Lower lobe of right lung (tissue), 2 donors: ENCODE measurements around the gene EPGN. TPM values are rescaled to one million over a fixed set of nuclear protein-coding genes. Genes with fewer than 3 reads are reported as not detected.

Experiments used
- ATAC-seq, 2 donors: fragments of 200-7000 bp; cut with Tn5 transposase; one replicate each; pipeline ENCODE4 v1.9.1; 2020 to 2022; ENCODE audit warnings: mild to moderate bottlenecking in 2 of 2, moderate library complexity in 2 of 2
- DNase-seq: peaks from one replicate; pipeline ENCODE4 v3.0.0-alpha.2; 2020
- H3K27ac ChIP-seq: fragments of 200-600 bp; one replicate; pipeline ENCODE4 v1.8.0; 2022
- H3K27me3 ChIP-seq: fragments of 200-600 bp; one replicate; pipeline ENCODE4 v1.8.0; 2022; ENCODE audit warnings: low read depth
- H3K36me3 ChIP-seq: fragments of 200-600 bp; one replicate; pipeline ENCODE4 v1.8.0; 2022; ENCODE audit warnings: mild to moderate bottlenecking
- H3K4me1 ChIP-seq: fragments of 200-600 bp; one replicate; pipeline ENCODE4 v1.8.0; 2022
- H3K4me3 ChIP-seq: fragments of 200-600 bp; one replicate; pipeline ENCODE4 v1.8.0; 2022; ENCODE audit warnings: mild to moderate bottlenecking
- H3K9me3 ChIP-seq: fragments of 200-600 bp; one replicate; pipeline ENCODE4 v1.8.0; 2022
- CTCF ChIP-seq: fragments of 200-600 bp; IDR thresholded peaks from one replicate; pipeline ENCODE4 v1.8.0; 2022; ENCODE audit warnings: antibody characterized with exemption, mild to moderate bottlenecking
- intact Hi-C: fragments of 100-400 bp; cut with DNase I; formaldehyde crosslinking; loops from one replicate; pipeline ENCODE4 v1.11.0; 2022
- total RNA-seq: library from RNA; stranded (reverse); fragmentation: NEBNext Ultra II Directional; extraction: Animal tissue kit (Norgen Biotek cat#: 25700); gene quantifications from one replicate; pipeline ENCODE4 v1.2.1, GENCODE V29; 2021
- donor health status: DM: no; HTN: yes; CAD: no; lungs with severe emphysema.

EPGN gene
- total RNA-seq, 1 donor from 2014 or later: 2.5 TPM

GRCh38 chr4:74314944-74315343 lies 6.7 kb downstream of the EPGN start:
- Histone ChIP-seq H3K27me3 (no peaks in the 10 kb centered on the region), H3K4me3 (no peak overlapping the region), H3K4me1 (no peaks in the 10 kb centered on the region), H3K27ac (no peak overlapping the region), H3K9me3 (no peaks in the 10 kb centered on the region), H3K36me3 (no peaks in the 10 kb centered on the region)
- intact Hi-C loops: loop anchor here (5.0 kb wide), 1 partner anchor 123 kb away; no protein-coding TSS in a partner anchor
- no peak for TF ChIP-seq CTCF
- DNase-seq (no peak), ATAC-seq (no peak)

GRCh38 chr4:74315376-74315775 lies 7.1 kb downstream of the EPGN start:
- DNase-seq (no peak), ATAC-seq (no peak)
- Histone ChIP-seq H3K36me3 (no peaks in the 10 kb centered on the region), H3K4me1 (peaks cover under 1% of the 10 kb centered on the region), H3K27me3 (no peaks in the 10 kb centered on the region), H3K9me3 (no peaks in the 10 kb centered on the region), H3K4me3 (no peak overlapping the region), H3K27ac (no peak overlapping the region)
- no peak for TF ChIP-seq CTCF
- intact Hi-C loops: no loop called here

GRCh38 chr4:74316397-74316796 lies 8.1 kb downstream of the EPGN start:
- DNase-seq (no peak), ATAC-seq (no peak)
- Histone ChIP-seq H3K36me3 (no peaks in the 10 kb centered on the region), H3K4me3 (no peak overlapping the region), H3K27ac (no peak overlapping the region), H3K4me1 (peaks cover 4% of the 10 kb centered on the region), H3K27me3 (no peaks in the 10 kb centered on the region), H3K9me3 (no peaks in the 10 kb centered on the region)
- TF ChIP-seq CTCF: no peak
- intact Hi-C loops: no loop called here

- peaks cover 4% of the 10 kb centered on the region for H3K4me1 ChIP-seq
- intact Hi-C loops: no loop called here
- no peaks in the 10 kb centered on the region for H3K36me3 ChIP-seq
These were observed 9.5 kb downstream of the EPGN start for GRCh38 chr4:74317616-74318246.

GRCh38 chr4:74318276-74318675 lies 10.0 kb downstream of the EPGN start:
- intact Hi-C loops: no loop called here
- no peak for TF ChIP-seq CTCF
- H3K36me3 ChIP-seq: no peaks in the 10 kb centered on the region
- no peaks in the 10 kb centered on the region for H3K9me3 ChIP-seq
- no peak for ATAC-seq
- peaks cover 4% of the 10 kb centered on the region for H3K4me1 ChIP-seq
- no peak overlapping the region for H3K27ac ChIP-seq
- no peak overlapping the region for H3K4me3 ChIP-seq
- H3K27me3 ChIP-seq: no peaks in the 10 kb centered on the region
- no peak for DNase-seq

More at GRCh38 chr4:74317616-74318246, 9.5 kb downstream of the EPGN start:
- Histone ChIP-seq H3K27me3 (no peaks in the 10 kb centered on the region), H3K9me3 (no peaks in the 10 kb centered on the region), H3K4me3 (no peak overlapping the region), H3K27ac (no peak overlapping the region)
- no peak for TF ChIP-seq CTCF
- no peak for ATAC-seq
- DNase-seq: no peak
